ENCODE data around the gene HLA-E. TPM values are rescaled to one million over a fixed set of nuclear protein-coding genes. Genes with fewer than 3 reads are reported as not detected.
"Not testable (repeated sequence)": the region's sequence is repeated elsewhere in the genome, so short reads cannot be mapped to it uniquely, and the experiment has no call there.

Gene HLA-E
- total RNA-seq, 1 experiment from 2014 or later, result 41.1 TPM

DNA sequence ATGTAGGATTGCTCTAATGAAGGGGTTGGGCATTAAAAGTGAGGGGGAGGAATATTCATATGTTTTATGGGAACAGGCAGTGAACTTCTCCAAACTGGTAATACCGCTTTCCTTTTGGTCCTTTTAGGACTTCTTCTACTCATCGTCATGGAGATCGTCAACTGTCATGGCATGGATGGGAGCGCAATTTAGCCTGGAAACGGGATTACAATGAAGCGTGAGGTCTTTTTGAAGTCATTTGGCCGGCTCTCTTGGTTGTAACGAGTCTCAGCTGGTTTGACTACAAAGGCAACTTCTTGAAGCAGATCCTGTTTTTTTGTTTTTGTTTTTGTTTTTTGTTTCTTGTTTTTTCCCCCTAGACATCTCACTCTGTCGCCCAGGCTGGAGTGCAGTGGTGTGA is 1.4 kb upstream of the HLA-E start:
- DNase-seq (ENCODE audit: low spot score), result no peak
- H3K4me3 ChIP-seq (ENCODE audit: low read depth, low read length, poor library complexity, severe bottlenecking), result no peak overlapping the region
- no peak overlapping the region for H3K27ac ChIP-seq (ENCODE audit: low read depth, low read length, poor library complexity, severe bottlenecking)
- POLR2A ChIA-PET (ENCODE audit: low non-redundant PET), result no interaction called here
- peaks cover 3% of the 10 kb centered on the region for H3K27me3 ChIP-seq (replicated peaks; ENCODE audit: insufficient read depth, low read depth, low read length, poor library complexity)
- H3K36me3 ChIP-seq (ENCODE audit: insufficient read depth, low read length, poor library complexity, severe bottlenecking), result peaks cover 13% of the 10 kb centered on the region
- peaks cover 8% of the 10 kb centered on the region for H3K4me1 ChIP-seq (ENCODE audit: insufficient read depth, low read length, poor library complexity, severe bottlenecking)
- CTCF ChIA-PET, result no interaction called here
- intact Hi-C loops (cut with micrococcal nuclease; ENCODE audit: unreplicated experiment), result loop anchor here (10.0 kb wide), 1 partner anchor 187 kb away; the partner anchor contains the start of gene DHX16
- BruUV-seq (replicated peaks), result no TSS peak
- TF ChIP-seq, protein P1, sequence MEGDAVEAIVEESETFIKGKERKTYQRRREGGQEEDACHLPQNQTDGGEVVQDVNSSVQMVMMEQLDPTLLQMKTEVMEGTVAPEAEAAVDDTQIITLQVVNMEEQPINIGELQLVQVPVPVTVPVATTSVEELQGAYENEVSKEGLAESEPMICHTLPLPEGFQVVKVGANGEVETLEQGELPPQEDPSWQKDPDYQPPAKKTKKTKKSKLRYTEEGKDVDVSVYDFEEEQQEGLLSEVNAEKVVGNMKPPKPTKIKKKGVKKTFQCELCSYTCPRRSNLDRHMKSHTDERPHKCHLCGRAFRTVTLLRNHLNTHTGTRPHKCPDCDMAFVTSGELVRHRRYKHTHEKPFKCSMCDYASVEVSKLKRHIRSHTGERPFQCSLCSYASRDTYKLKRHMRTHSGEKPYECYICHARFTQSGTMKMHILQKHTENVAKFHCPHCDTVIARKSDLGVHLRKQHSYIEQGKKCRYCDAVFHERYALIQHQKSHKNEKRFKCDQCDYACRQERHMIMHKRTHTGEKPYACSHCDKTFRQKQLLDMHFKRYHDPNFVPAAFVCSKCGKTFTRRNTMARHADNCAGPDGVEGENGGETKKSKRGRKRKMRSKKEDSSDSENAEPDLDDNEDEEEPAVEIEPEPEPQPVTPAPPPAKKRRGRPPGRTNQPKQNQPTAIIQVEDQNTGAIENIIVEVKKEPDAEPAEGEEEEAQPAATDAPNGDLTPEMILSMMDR (conservative IDR thresholded peaks at IDR 0.05; ENCODE audit: low read depth, low read length), result no peak
- no peak for TF ChIP-seq EZH2 (IDR thresholded peaks at IDR 0.05; ENCODE audit: borderline replicate concordance, low read depth, low read length, poor library complexity, severe bottlenecking)
- no peaks in the 10 kb centered on the region for H3K9me3 ChIP-seq (ENCODE audit: low read depth, low read length, poor library complexity, severe bottlenecking)

DNA sequence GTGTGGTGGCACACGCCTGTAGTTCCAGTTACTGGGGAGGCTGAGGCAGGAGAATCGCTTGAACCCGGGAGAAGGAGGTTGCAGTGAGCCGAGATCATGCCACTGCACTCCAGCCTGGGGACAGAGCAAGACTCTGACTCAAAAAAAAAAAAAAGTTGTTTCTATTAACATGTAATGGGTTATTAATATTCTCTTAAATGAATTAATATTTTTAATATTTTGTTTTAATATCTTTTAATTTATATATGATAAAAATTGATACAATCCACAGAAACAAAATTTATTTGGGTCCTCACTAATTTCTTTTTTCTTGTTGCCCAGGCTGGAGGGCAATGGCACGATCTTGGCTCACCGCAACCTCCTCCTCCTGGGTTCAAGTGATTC is 620 bp upstream of the HLA-E start:
- peaks cover 13% of the 10 kb centered on the region for H3K36me3 ChIP-seq (ENCODE audit: insufficient read depth, low read length, poor library complexity, severe bottlenecking)
- H3K4me3 ChIP-seq (ENCODE audit: low read depth, low read length, poor library complexity, severe bottlenecking); POLR2A ChIA-PET (ENCODE audit: low non-redundant PET); BruUV-seq (replicated peaks); H3K27me3 ChIP-seq (replicated peaks; ENCODE audit: insufficient read depth, low read depth, low read length, poor library complexity); H3K27ac ChIP-seq (ENCODE audit: low read depth, low read length, poor library complexity, severe bottlenecking); CTCF ChIA-PET; H3K4me1 ChIP-seq (ENCODE audit: insufficient read depth, low read length, poor library complexity, severe bottlenecking); H3K9me3 ChIP-seq (ENCODE audit: low read depth, low read length, poor library complexity, severe bottlenecking); DNase-seq (ENCODE audit: low spot score): not testable (repeated sequence)
- intact Hi-C loops (cut with micrococcal nuclease; ENCODE audit: unreplicated experiment), result loop anchor here (1.0 to 10.0 kb wide), 2 partner anchors 28 to 186 kb away; partner anchors contain the start of gene DHX16

DNA sequence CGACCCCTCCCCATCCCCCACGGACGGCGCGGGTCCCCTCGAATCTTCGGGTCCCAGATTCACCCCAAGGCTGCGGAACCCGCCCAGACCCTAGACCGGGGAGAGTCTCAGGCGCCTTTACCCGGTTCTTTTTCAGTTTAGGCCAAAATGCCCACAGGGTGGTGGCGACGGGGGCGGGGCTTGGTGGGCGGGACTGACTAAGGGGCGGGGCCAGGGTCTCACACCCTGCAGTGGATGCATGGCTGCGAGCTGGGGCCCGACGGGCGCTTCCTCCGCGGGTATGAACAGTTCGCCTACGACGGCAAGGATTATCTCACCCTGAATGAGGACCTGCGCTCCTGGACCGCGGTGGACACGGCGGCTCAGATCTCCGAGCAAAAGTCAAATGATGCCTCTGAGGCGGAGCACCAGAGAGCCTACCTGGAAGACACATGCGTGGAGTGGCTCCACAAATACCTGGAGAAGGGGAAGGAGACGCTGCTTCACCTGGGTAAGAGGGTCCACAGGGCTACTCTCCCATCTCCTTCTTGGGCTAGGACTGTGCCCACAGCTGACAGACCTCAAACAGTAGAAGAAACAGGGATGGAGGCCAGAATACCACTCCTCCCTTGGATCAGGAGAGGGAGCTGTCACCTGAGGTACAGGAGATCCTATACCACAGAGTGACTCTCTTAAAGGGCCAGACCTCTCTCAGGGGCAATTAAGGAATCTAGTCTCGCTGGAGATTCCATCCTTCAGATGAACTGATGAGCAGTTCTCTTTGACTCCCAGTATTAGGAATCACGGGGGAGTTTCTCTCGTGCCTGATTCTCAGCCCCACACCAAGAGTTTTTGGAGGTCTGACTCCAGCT is 942 bp downstream of the HLA-E start:
- peak overlapping the region; percentile 81 for H3K27ac ChIP-seq (ENCODE audit: low read depth, low read length, poor library complexity, severe bottlenecking)
- no peaks in the 10 kb centered on the region for H3K9me3 ChIP-seq (ENCODE audit: low read depth, low read length, poor library complexity, severe bottlenecking)
- ChIA-PET CTCF (interaction anchor here (0.9 kb wide), 1 partner anchor 42 kb away, joined by 3 read pairs; no protein-coding TSS in a partner anchor), POLR2A (ENCODE audit: low non-redundant PET) (interaction anchor here (0.5 kb wide), 2 partner anchors 42 to 840 kb away, joined by 3 to 5 read pairs; no protein-coding TSS in a partner anchor)
- peak overlapping the region; percentile 83 for H3K4me3 ChIP-seq (ENCODE audit: low read depth, low read length, poor library complexity, severe bottlenecking)
- peaks cover 8% of the 10 kb centered on the region for H3K4me1 ChIP-seq (ENCODE audit: insufficient read depth, low read length, poor library complexity, severe bottlenecking)
- peaks cover 13% of the 10 kb centered on the region for H3K36me3 ChIP-seq (ENCODE audit: insufficient read depth, low read length, poor library complexity, severe bottlenecking)
- H3K27me3 ChIP-seq (replicated peaks; ENCODE audit: insufficient read depth, low read depth, low read length, poor library complexity), result no peaks in the 10 kb centered on the region
- DNase-seq (ENCODE audit: low spot score), result peak; percentile 81
- intact Hi-C loops (cut with micrococcal nuclease; ENCODE audit: unreplicated experiment), result no loop called here
- TSS peak; percentile 46 for BruUV-seq (replicated peaks)
- TF ChIP-seq, protein P1 (conservative IDR thresholded peaks at IDR 0.05; ENCODE audit: low read depth, low read length), result no peak
- TF ChIP-seq EZH2 (IDR thresholded peaks at IDR 0.05; ENCODE audit: borderline replicate concordance, low read depth, low read length, poor library complexity, severe bottlenecking), result no peak

DNA sequence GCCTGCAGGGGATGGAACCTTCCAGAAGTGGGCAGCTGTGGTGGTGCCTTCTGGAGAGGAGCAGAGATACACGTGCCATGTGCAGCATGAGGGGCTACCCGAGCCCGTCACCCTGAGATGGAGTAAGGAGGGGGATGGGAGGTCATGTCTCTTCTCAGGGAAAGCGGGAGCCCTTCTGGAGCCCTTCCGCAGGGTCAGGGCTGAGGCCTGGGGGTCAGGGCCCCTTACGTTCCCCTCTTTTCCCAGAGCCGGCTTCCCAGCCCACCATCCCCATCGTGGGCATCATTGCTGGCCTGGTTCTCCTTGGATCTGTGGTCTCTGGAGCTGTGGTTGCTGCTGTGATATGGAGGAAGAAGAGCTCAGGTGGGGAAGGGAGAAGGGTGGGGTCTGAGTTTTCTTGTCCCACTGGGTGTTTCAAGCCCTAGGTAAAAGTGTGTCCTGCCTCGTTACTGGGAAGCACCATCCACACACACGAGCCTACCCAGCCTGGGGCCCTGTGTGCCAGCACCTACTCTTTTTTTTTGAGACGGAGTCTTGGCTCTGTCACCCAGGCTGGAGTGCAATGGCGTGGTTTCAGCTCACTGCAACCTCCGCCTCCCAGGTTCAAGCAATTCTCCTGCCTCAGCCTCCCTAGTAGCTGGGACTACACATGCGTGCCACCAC is 2.1 kb downstream of the HLA-E start:
- H3K36me3 ChIP-seq (ENCODE audit: insufficient read depth, low read length, poor library complexity, severe bottlenecking), result peaks cover 13% of the 10 kb centered on the region
- H3K27me3 ChIP-seq (replicated peaks; ENCODE audit: insufficient read depth, low read depth, low read length, poor library complexity); H3K4me3 ChIP-seq (ENCODE audit: low read depth, low read length, poor library complexity, severe bottlenecking); intact Hi-C loops (cut with micrococcal nuclease; ENCODE audit: unreplicated experiment); BruUV-seq (replicated peaks); CTCF ChIA-PET; H3K9me3 ChIP-seq (ENCODE audit: low read depth, low read length, poor library complexity, severe bottlenecking); H3K27ac ChIP-seq (ENCODE audit: low read depth, low read length, poor library complexity, severe bottlenecking); H3K4me1 ChIP-seq (ENCODE audit: insufficient read depth, low read length, poor library complexity, severe bottlenecking); DNase-seq (ENCODE audit: low spot score); POLR2A ChIA-PET (ENCODE audit: low non-redundant PET): not testable (repeated sequence)

All from A673 (cell line).